NCI-H2227 treated with DMSO at 0.1 percent for 48 hours (cell line): ENCODE results near the gene MYO10.
"Not testable (repeated sequence)": the region's sequence is repeated elsewhere in the genome, so short reads cannot be mapped to it uniquely, and the experiment has no call there.

Source experiments
- DNase-seq: peaks from one replicate; lab custom pipeline; 2025; lab: John Stamatoyannopoulos, UW

Gene MYO10

DNA sequence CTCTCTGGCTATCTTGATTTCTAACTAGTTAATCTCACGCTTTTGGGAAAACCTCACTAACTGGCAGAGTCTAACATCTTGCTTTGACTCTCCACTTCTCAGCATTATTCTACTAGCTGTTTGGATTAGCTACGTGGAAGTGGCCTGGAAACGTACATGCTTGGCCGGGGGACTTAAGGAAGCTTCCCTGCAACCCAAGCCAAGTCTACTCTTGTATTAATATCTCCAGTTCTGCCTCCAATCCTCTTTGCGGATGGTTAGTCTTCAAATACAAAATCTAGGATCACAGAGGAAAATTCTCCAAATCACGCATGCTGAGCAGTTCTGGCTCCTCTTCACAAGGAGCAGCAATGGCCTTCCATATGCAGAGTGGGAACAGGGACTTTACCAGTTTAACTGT is 267.5 kb downstream of the MYO10 start:
- no peak for DNase-seq

DNA sequence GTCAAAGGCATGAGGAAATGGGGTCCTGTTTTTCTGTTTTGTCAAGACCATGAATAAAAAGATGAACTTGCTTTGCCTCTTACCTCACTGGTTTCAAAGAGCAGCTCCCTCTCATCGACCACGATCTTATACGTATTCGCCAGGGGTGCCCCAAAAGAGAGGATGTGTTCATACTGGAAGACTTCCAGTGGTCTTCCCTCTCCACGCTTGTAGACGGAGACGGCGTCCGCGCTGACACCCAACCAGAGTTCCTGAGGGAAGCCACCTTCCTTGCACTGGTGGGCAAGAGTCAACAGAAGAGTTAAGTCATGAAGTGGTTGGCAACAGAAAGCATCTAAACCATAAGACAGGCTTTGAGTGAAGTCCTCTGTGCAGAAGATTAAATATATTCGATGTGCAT is 267.9 kb downstream of the MYO10 start:
- DNase-seq = no peak

DNA sequence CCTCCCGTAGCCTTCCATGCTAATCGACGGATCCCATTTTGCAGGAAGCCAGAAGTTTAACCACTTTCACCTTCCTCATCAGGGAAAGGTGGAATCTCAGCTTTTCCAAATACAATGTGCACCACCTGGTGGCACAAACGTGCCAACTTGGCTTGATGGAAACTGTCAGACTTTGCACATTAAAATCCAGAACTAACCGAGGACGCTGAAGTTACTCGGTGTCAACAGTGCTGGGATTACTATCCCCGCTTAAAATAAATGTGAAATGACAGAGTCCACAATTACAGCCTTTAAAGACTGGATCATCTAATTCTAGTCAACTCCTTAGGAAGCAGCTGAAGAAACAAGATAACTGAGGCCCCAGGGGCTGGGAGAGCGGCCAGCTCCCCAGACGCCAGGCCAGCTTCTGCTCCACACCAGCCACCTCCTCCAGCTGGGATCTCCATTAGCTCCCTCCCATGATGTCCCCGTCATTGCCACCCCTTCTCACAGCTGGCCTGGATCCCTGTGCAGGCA is 269.1 kb downstream of the MYO10 start:
- DNase-seq = no peak

DNA sequence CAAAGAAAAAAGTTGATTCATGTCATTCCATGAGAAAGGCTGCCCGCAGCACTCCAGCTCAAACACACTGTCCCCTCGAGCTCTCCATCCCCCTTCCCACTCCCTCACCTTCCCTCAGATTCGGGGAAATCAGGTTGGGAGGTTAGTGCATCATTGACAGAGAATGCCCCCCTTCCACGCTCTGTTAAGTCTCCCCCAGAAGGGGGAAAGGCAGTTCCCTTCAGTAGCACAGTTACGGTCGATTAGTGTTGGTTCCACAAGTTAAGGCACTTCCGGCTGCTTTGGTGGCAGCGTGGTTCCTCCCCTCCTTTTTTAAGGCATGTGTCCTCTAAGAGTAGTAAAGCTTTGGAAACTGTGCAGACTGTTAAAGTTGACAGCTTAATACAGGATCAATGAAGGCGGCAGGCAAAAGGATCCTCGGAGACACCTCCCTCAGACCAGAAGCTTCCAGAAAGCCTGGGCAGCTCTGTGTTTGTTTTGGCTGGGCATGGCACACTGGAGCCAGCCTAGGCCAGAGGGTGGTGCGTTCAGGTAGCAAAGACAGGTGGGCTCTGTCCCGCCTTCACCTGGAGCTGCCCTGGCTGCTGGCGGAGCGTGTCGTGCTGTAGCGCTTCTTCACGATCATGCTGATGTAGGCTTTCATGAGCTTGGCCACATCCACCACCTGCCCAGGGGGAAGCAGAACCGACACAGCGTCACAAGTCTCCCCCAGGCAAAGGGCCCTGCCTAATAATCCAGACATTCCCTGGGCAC is 269.8 kb downstream of the MYO10 start:
- DNase-seq = no peak

DNA sequence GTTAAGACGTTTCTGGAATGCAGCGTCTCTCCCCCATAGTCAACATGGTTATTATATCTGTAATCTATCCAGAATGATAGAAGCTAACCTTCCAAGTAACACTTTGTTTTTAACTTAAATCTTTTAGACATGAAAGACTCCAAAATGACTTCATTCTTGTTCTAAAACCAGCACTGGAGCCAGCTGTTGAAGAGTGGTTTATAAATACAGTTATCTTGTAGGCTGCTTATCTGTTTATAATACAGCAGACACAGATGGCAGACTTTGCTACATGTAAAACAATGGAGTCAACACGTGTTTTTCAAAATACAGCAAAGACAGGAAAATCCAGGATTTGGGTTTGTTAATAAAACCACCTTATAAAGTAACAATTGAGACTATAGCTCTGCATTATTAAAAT is 270.5 kb downstream of the MYO10 start:
- no peak for DNase-seq

DNA sequence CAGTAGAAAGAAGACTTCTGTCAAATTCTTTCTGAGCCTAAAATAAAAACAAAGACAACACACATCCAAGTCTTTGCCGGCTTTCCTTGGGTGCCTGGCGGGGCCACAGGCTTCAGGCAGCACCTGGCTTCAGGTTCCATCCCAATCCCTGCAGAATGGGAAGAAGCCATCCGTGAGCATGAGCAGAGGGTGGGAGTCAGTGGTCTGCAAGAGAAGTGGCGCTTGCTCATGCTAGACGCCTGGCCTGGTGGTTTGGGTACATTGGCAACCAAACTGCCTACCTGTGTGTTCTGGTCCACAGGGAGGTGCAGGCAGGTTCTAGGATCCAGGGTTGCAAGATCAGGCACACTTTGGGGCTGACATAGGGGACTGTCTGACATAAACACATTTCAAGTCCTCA is 271.7 kb downstream of the MYO10 start:
- DNase-seq = no peak

DNA sequence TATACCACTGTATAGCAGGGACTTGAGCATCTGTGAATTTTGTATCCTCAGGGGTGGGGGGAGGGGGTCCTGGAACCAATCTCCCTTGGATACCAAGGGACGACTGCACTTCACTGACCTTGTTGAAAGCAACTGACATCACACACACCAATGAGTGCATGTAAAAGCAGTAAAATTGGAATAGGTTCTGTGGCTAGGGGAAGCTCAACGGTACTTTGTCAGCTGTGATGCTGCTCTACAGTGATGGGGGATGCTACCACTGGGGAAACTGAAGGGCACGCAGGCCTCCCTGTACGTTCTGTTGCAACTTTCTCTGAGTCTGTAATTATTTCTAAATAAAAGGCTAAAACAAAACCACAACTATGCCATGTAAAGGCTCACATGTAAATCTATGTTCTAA is 272.2 kb downstream of the MYO10 start:
- DNase-seq = no peak

DNA sequence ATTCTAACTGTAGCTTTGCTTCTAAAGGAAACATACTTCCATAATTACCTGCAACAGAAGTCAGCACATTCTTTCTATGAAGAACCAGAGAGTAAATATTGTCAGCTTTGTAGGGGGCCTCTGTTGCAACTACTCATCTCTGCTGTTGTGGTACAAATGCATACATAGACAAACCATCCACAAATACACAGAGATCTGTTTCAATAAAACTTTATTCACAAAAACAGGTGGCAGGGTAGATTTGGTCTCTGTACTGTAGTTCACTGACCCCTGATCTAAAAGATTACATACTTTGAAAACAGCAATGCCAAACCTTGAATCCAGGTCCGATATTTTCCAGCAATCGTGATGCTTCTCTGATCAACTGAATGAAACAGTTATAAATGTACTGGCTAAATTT is 274.4 kb downstream of the MYO10 start:
- no peak for DNase-seq

DNA sequence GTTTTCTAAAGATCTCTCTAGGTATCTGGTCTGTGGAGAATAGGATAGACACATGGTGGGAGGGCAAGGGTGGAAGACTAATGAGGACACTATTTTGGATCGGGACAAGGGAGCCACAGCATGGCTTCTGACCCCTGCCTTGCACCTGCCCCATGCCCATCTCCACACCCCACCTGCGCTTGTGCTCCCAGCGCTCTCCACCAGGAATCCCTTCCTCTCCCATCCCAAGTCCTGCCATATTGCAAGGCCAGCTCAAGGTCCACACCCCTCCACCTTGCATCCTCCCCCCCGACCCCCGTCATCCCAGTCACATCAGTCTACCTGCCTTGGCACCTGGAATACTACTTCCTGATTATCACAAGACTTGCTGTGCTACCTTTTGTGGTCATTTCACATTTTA is 275.1 kb downstream of the MYO10 start:
- no peak for DNase-seq

DNA sequence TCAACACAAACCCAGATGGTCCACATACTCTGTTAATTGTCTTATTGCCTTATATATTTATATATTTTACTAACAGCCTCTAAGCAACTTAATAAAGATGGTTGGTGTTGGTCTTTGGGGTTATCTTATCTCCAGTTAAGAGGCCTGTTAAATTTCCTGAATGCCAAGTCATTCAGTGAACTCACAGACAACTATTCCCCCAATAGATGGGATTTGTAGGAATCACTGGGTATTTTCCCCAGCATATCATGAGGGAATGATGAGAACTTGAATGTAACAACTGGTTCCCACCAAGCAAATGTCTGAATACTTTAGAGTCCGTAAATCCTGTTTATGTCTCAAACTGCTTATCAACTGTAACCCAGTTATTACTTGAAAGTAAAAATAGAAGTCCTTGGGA is 276.6 kb downstream of the MYO10 start:
- no peak for DNase-seq

DNA sequence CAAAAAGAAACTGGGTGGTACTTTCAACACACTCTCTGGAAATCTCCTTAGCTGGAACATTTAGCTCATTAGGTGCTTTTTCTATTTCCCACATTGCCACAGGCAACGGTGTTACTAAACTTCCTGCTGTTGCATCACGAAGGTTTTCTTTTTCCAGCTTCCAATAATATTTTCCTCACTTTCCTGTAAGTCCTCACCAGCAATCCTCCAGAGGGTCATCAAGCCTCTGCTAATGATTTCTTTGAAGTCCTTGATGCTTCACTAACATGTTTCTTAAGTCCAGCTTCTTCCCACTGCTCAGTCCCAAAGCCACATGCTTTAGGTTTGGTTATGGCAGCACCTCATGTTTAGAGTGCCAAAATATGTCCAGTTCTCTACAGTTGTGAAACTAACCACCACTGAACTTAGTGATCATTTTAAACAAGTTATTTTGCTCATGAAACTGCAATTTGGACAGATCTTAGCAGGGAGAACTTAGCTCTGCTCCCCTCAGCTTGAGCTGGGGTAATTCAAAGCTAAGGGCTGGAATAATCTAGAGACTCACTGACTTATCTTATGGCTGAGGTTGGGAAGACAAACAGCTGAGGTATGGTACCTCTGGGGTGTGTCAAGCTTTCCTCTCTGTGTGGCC is 279.4 kb downstream of the MYO10 start:
- DNase-seq = no peak

DNA sequence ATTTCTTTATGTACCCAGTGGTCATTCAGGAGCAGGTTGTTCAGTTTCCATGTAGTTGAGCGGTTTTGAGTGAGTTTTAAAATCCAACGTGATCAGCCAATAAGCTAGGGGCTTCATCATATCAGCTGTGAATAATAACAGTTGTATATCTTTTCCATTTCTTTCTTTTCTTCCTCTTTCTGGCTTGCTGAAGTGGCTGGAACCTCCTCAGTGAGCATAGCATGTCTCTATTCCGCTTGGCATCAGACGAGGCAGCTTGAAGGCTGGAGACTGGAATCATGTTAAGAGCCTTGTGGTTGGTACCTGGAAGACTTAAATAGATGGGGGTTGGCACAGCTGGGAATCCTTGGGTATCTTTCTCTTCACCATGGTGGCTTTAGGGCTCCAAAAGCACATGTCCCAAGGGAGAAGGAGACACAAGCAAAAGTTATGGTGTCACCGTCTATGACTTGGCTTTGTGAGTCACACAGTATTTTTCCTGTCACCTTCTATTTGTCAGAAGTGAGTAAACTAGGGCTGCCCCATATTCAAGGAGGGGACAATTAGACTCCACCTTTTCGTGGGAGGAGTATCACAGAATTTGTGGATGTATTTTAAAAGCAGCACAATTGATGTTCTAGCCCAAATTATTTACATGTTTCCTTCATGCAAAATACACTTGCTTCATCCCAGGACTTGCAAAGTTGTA is 281.3 kb downstream of the MYO10 start:
- DNase-seq = no peak

DNA sequence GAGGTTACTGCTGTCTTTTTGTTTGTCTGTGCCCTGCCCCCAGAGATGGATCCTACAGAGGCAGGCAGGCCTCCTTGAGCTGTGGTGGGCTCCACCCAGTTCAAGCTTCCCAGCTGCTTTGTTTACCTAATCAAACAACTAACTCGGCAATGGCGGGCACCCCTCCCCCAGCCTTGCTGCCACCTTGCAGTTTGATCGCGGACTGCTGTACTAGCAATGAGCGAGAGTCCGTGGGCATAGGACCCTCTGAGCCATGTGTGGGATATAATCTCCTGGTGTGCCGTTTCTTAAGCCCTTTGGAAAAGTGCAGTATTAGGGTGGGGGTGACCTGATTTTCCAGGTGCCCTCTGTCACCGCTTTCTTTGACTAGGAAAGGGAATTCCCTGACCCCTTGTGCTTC is 287.3 kb downstream of the MYO10 start:
- not testable (repeated sequence) for DNase-seq

DNA sequence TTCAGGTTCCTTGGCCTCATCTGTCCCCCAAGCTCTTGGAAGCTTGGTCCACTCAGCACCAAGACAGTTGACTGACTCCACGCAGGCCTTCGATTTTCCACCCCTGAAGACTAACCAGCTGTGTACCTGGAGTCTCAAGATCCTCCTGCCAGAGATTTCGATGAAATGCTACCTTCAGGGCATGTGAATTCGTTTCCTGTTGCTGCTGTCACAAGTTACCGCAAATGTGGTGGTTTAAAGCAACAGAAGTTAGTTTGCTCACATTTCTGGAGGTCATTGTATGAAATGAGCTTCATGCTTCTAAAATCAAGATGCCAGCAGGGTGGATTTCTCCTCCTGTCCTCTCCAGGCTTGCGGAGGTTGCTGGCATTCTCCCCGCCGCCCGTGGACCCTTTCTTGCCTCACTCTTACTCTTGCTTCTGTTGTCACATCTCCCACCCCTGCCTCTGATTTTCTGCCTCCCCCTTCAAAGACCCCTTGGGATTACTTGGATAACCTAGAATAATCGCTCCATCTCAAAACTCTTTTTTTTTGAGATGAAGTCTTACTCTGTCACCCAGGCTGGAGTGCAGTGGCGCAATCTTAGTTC is 291.7 kb downstream of the MYO10 start:
- DNase-seq = no peak

DNA sequence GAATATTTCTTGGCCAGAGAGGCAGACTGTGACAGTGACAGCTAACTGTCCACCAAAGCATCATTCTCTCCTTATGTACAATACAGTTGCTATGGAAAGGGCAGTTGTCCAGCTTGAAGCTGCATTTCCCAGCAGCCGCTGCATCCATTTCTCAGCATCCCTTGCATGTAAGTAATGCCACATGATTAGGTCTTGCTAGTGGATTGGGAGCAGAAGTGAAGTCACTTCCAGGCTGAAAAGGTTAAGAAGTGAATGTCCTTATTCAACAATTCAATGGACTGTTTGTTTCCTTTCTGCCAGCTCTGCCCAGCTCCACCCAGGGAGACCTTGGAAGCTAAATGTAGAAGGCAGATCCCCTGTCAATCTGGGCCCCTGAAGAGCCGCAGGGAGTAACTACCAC is 293.2 kb downstream of the MYO10 start:
- no peak for DNase-seq

DNA sequence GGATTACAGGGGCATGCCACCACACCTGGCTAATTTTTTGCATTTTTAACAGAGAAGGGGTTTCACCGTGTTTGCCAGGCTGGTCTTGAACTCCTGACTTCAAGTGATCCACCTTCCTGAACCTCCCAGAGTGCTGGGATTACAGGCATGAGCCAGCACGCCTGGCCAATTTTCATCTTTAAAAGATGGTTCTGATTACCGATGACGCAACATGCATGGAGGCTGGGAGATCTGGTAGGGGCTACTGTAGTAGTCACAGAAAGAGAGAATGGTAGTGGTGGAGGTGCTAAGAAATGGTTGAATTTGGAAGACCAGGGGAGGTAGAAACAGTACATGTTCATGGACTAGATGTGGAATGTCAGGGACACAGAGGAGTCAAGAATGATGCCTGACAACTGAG is 296.9 kb downstream of the MYO10 start:
- DNase-seq = no peak

DNA sequence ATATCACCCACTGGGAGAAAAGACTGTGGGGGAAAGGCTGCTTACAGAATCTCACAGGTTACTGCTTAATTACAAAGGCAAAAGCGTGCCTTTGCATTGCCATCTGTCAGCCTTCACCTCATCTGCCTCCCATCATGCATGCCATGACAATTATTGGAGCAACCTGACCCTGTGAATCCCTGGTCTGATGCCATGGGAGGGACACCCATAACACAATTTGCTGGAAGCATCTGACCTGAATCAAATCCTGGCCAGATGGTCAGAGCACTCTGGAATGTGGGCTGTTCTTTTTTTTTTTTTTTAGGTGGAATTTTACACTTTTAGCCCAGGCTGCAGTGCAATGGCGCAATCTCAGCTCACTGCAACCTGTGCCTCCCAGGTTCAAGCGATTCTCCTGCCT is 307.7 kb downstream of the MYO10 start:
- DNase-seq = no peak

DNA sequence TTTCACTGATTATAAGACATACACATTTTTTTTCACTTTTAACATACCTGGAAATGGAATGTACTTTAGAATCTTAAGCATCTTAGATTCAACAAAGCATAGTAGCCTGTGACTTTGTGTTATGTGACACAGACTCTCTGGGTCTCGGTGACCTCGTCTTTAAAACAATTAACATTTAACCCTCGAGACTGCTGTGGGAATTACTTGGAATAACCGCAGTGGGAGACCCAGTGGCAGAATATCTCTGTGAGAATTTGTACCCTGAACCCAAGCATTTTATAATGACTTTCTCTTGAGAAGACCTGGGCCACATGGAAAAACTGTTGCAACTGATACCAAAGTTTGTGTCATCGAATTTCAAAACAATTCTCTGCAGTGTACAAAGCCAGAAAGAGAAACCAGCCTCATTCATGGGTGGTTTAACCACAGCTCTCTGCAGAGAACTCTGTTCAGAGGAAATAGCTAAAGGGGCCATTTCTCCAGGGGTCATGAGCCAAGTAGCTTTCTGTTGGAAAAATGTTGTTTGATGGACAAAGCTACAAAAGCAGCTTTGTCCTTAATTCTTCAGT is 309.3 kb downstream of the MYO10 start:
- no peak for DNase-seq

DNA sequence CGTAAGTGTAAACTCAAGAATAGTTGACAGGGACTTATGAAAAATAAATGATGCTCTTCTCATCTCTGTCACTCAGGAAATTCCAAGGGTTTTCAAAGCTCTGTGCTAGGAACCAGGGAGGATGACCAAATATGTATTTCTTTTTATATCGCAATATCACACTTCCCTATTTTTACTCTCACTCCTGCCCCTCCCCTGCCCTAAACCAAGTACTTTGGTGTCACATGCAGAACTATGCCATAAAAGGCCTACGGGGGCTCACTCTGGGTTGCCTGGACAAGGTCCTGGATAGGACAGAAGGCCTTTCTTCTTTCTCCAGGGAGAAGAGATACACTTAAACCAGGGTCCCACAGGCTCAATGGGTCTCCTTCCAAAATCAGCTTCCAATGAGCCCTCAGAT is 311.0 kb downstream of the MYO10 start:
- DNase-seq = no peak

DNA sequence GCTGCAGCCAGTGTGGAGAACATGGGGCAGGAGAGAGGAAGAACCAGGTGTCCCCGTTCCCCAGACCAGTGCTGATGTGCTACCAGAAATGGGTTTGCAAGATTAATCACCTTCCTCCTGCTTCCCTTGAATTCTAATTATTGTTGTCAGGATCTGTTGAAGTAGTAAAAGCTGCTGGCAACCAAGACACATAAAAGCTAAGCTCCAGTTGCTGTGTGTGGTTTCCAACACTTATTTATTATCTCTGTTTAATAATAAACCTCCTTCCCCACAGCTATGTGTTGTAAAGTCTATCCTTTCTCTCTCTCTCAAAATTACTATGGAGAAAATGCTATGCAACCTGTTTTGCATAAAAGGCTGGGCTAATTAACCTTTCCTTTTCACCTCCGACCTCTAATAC is 317.0 kb downstream of the MYO10 start:
- no peak for DNase-seq

DNA sequence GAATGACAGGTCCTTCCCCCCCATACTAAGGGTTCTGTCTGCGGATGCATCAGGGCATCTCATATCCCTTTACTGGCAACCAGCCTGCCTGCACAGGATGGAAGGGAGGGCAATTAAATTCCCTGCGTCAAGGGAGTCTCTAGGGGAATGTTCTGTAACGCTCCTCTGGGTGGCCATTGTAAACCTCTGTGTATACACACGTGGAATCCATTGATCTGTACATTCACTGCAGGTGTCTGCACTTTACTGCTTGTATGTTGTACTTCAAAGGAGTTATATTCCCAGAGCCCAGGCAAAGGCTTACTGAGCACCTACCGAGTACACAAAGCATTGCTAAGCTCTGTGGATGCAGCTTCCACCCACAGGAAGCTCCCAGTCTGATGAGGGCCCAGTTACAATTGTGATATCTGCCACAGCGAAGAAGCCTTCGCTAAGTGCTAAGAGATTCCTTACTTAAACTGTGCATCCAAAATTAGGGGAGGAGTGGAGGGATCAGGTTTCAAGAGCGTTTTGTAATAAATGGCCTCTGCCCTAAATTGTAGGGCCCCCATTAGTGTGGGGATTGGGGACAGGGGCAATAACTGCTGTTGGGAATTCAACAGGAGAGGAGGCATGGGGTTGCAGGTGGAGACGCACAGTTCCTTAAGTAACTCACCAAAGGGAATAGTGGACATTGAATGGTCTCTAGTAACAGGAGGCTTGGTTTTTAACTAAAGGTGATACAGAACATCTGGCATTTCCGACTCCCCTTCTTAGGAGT is 317.8 kb downstream of the MYO10 start:
- no peak for DNase-seq
